Measurements from ENCODE around the gene FERMT2. TPM values are rescaled to one million over a fixed set of nuclear protein-coding genes. Genes with fewer than 3 reads are reported as not detected.

Gene FERMT2
- total and polyA plus RNA-seq, 8 donors = 25.9 to 213 (median 63.3) TPM

DNA sequence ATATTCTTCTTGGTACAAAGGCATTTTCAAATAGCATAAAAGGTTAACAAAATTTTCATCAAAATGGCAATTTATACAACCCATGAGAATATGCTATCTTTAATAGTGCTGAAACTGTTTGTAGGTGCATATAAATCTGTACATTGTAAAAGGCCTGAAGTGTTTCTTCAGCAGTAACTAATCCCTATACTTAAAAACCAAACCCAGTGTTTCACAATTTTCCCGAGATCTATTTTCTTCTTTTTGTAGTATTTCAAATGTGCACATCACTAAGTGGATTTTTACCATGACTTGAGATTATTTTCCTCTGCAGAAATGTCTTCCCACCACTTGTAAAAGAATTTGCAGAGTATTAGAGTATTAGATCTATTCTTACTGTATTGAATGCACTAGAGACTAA lies 76.5 kb downstream of the FERMT2 start:
- 86 to 97% (median 94%) methylated on average over 1 of the region's 1 CpG for WGBS, 5 donors
- Histone ChIP-seq H3K9me3 (no peaks in the 10 kb centered on the region), H3K27me3 (no peaks in the 10 kb centered on the region), H3K27ac (no peak overlapping the region), H3K4me1 (peaks cover 0 to 12% (median 4%) of the 10 kb centered on the region in 4 donors), H3K36me3 (peaks cover 28 to 90% (median 77%) of the 10 kb centered on the region in 4 donors), H3K4me3 (no peak overlapping the region)
- DNase-seq = no peak
- intact Hi-C loops (cut with DNase I; ENCODE audit: low total_unique reads) = no loop called here
- no peak for TF ChIP-seq EP300 (IDR thresholded peaks at IDR 0.05)
- no peak for TF ChIP-seq CTCF (IDR thresholded peaks at IDR 0.05)
- no peak for TF ChIP-seq POLR2A (IDR thresholded peaks at IDR 0.05)
- TF ChIP-seq POLR2AphosphoS5 (IDR thresholded peaks at IDR 0.05) = no peak

GRCh38 chr14:52873694-52874093 lies 77.2 kb downstream of the FERMT2 start:
- Histone ChIP-seq H3K36me3 (peaks cover 33 to 91% (median 81%) of the 10 kb centered on the region in 4 donors), H3K4me3 (no peak overlapping the region), H3K9me3 (no peaks in the 10 kb centered on the region), H3K27ac (no peak overlapping the region), H3K27me3 (no peaks in the 10 kb centered on the region), H3K4me1 (peaks cover 0 to 12% (median under 1%) of the 10 kb centered on the region in 4 donors)
- intact Hi-C loops (cut with DNase I; ENCODE audit: low total_unique reads) = no loop called here
- no peak for DNase-seq
- 81 to 89% (median 82%) methylated on average over 7 of the region's 7 CpGs for WGBS, 5 donors
- no peak for TF ChIP-seq CTCF (IDR thresholded peaks at IDR 0.05)
- TF ChIP-seq EP300 (IDR thresholded peaks at IDR 0.05) = no peak
- TF ChIP-seq POLR2A (IDR thresholded peaks at IDR 0.05) = no peak
- no peak for TF ChIP-seq POLR2AphosphoS5 (IDR thresholded peaks at IDR 0.05)

DNA sequence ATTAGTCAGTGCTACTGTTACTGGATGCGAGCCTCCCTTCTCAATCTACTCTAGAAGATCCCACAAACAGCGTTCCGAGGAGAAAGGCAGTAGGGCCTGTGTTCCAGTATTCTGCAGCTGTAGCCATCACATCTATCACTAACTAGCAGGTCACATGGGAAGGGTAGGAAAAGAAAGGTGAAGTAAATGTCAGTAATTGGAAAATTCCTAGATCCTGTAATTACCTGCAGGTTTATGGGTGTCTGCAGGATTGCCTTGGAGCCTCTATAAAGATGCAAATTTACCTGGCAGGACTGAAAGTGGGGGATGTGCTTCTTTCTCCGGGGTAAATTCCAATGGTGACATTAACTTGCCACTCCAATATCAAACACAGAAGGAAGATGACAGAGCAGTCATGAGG lies 77.8 kb downstream of the FERMT2 start:
- intact Hi-C loops (cut with DNase I; ENCODE audit: low total_unique reads) = no loop called here
- Histone ChIP-seq H3K4me3 (no peak overlapping the region), H3K9me3 (no peaks in the 10 kb centered on the region), H3K27me3 (no peaks in the 10 kb centered on the region), H3K36me3 (peaks cover 39 to 96% (median 84%) of the 10 kb centered on the region in 4 donors), H3K4me1 (peaks cover 0 to 12% (median 0%) of the 10 kb centered on the region in 4 donors), H3K27ac (no peak overlapping the region)
- 84 to 91% (median 88%) methylated on average over 4 of the region's 4 CpGs for WGBS, 5 donors
- TF ChIP-seq EP300 (IDR thresholded peaks at IDR 0.05) (no peak), POLR2AphosphoS5 (IDR thresholded peaks at IDR 0.05) (no peak), CTCF (IDR thresholded peaks at IDR 0.05) (no peak), POLR2A (IDR thresholded peaks at IDR 0.05) (no peak)
- no peak for DNase-seq

DNA sequence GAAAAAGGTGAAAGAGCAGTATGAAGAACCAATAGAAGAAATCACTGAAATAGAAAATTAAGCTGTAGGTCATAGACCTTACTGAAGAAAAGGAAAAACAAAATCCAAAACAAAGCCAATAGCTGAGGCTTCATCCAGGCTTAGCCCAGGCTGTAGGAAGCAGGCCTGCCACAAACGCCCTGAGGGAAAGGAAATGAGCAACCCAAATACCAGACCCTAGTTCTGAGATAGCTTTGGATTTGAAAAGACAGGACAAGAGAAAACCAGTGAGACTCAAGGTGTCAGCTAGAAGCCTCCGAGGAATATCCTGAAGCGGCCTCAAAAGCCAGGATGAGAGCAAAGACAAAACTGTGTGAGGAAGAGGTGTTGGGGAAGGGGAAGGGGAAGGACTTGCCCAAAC lies 79.2 kb downstream of the FERMT2 start:
- H3K4me1 ChIP-seq = peaks cover 0 to 12% (median 0%) of the 10 kb centered on the region in 4 donors
- H3K27ac ChIP-seq = no peak overlapping the region
- no peak for DNase-seq
- H3K9me3 ChIP-seq = no peaks in the 10 kb centered on the region
- H3K4me3 ChIP-seq = no peak overlapping the region
- peaks cover 41 to 94% (median 82%) of the 10 kb centered on the region in 4 donors for H3K36me3 ChIP-seq
- no peaks in the 10 kb centered on the region for H3K27me3 ChIP-seq
- intact Hi-C loops (cut with DNase I; ENCODE audit: low total_unique reads) = no loop called here
- TF ChIP-seq EP300 (IDR thresholded peaks at IDR 0.05) (no peak), POLR2AphosphoS5 (IDR thresholded peaks at IDR 0.05) (no peak), CTCF (IDR thresholded peaks at IDR 0.05) (no peak), POLR2A (IDR thresholded peaks at IDR 0.05) (no peak)
- WGBS, 5 donors = 88 to 95% (median 91%) methylated on average over 3 of the region's 3 CpGs
